Natural killer cell (primary cell): Measurements from ENCODE around the gene TCERG1. TPM values are rescaled to one million over a fixed set of nuclear protein-coding genes. Genes with fewer than 3 reads are reported as not detected.

Source experiments
- ATAC-seq, 3 donors: fragments of 150-1000 bp in 2 of 3; fragments of 200-7000 bp in 1 of 3; cut with Tn5 transposase; 1 replicate in 1 of 3; 2 replicates in 2 of 3; pipeline ENCODE4 v1.10.0; 2021; ENCODE audit warnings: mild to moderate bottlenecking in 2 of 3, moderate library complexity in 2 of 3
- DNase-seq, 2 donors: peaks; one replicate each; pipeline versions ENCODE4 v3.0.0 to v3.0.0-alpha.2; 2013 to 2021; ENCODE audit warnings: mixed read lengths in 1 of 2
- H3K27ac ChIP-seq: one replicate; pipeline ENCODE4 v1.5.1; 2013; ENCODE audit warnings: mild to moderate bottlenecking, low read length
- H3K27me3 ChIP-seq: one replicate; pipeline ENCODE4 v1.6.1; 2013; ENCODE audit warnings: low read length; ENCODE audit not compliant: control insufficient read depth, insufficient read depth
- H3K36me3 ChIP-seq: one replicate; pipeline ENCODE4 v1.6.1; 2013; ENCODE audit warnings: low read length; ENCODE audit not compliant: control insufficient read depth, insufficient read depth
- H3K4me1 ChIP-seq: one replicate; pipeline ENCODE4 v1.6.1; 2013; ENCODE audit warnings: low read length; ENCODE audit not compliant: control insufficient read depth, insufficient read depth
- H3K4me3 ChIP-seq: one replicate; pipeline ENCODE4 v1.5.1; 2013; ENCODE audit warnings: low read length
- H3K9me3 ChIP-seq: one replicate; pipeline ENCODE4 v1.6.1; 2013; ENCODE audit warnings: low read length; ENCODE audit not compliant: control insufficient read depth, insufficient read depth
- H3K27ac Mint-ChIP-seq, 2 donors: one replicate each; pipeline ENCODE4 v1.8.0; 2022; ENCODE audit warnings: mild to moderate bottlenecking in 2 of 2, mixed read lengths in 2 of 2, moderate library complexity in 1 of 2
- H3K27me3 Mint-ChIP-seq, 2 donors: one replicate each; pipeline ENCODE4 v1.8.0; 2022; ENCODE audit warnings: low read depth in 2 of 2, mixed read lengths in 2 of 2
- H3K36me3 Mint-ChIP-seq: one replicate; pipeline ENCODE4 v1.8.0; 2022; ENCODE audit warnings: mixed read lengths
- H3K4me1 Mint-ChIP-seq, 2 donors: one replicate each; pipeline ENCODE4 v1.8.0; 2022; ENCODE audit warnings: mixed read lengths in 2 of 2
- H3K4me3 Mint-ChIP-seq: one replicate; pipeline ENCODE4 v1.8.0; 2022; ENCODE audit warnings: mild to moderate bottlenecking, moderate library complexity, mixed read lengths
- H3K9me3 Mint-ChIP-seq, 2 donors: one replicate each; pipeline ENCODE4 v1.8.0; 2022; ENCODE audit warnings: mixed read lengths in 2 of 2
- CTCF ChIP-seq: fragments of 200-600 bp; IDR thresholded peaks from one replicate; pipeline ENCODE4 v1.8.0; 2022; ENCODE audit warnings: antibody characterized with exemption
- WGBS: methylation state at CpG from one replicate; pipeline ENCODE4 v1.1.7; 2013; ENCODE audit warnings: missing lambda C conversion rate; ENCODE audit not compliant: insufficient coverage; 5-methylcytosine and 5-hydroxymethylcytosine counted together
- intact Hi-C: fragments of 100-400 bp; cut with micrococcal nuclease; formaldehyde crosslinking; loops from one replicate; pipeline ENCODE4 v1.14.2; 2022
- total RNA-seq, 4 donors: library from RNA; stranded (reverse); fragments of 120-200 nt in 1 of 4; gene quantifications; one replicate each; pipeline versions ENCODE4 v1.2.3 to v1.2.4, GENCODE V29; 2013 to 2022

Gene TCERG1
- total RNA-seq, 3 donors from 2014 or later (not counting 1 experiment from before 2014, with no cell fraction given): 77.5 to 97.0 (median 96.1) TPM

- 79% methylated on average over 2 of the region's 2 CpGs for WGBS
- TF ChIP-seq CTCF: no peak
- ATAC-seq: no peak
These were observed 36.9 kb upstream of the TCERG1 start for GRCh38 chr5:146410272-146410671.

GRCh38 chr5:146419696-146420095 lies 27.4 kb upstream of the TCERG1 start:
- Mint-ChIP-seq H3K4me3 (no peak overlapping the region), H3K27ac (no peak overlapping the region), H3K27me3 (peaks cover 18 to 37% of the 10 kb centered on the region in 2 donors), H3K36me3 (no peaks in the 10 kb centered on the region), H3K9me3 (no peaks in the 10 kb centered on the region), H3K4me1 (no peaks in the 10 kb centered on the region)
- Histone ChIP-seq H3K9me3 (no peaks in the 10 kb centered on the region), H3K27ac (no peak overlapping the region), H3K36me3 (no peaks in the 10 kb centered on the region), H3K4me1 (no peaks in the 10 kb centered on the region), H3K27me3 (no peaks in the 10 kb centered on the region), H3K4me3 (no peak overlapping the region)
- no peak for DNase-seq
- intact Hi-C loops: no loop called here
- ATAC-seq: no peak
- no peak for TF ChIP-seq CTCF

More at GRCh38 chr5:146410272-146410671, 36.9 kb upstream of the TCERG1 start:
- Mint-ChIP-seq H3K36me3 (no peaks in the 10 kb centered on the region), H3K4me1 (no peaks in the 10 kb centered on the region), H3K9me3 (no peaks in the 10 kb centered on the region), H3K27ac (no peak overlapping the region), H3K4me3 (no peak overlapping the region), H3K27me3 (peaks cover 4 to 11% of the 10 kb centered on the region in 2 donors)
- DNase-seq: no peak
- no peaks in the 10 kb centered on the region for H3K4me1 ChIP-seq
- H3K36me3 ChIP-seq: no peaks in the 10 kb centered on the region
- intact Hi-C loops: no loop called here
- H3K4me3 ChIP-seq: no peak overlapping the region
- H3K9me3 ChIP-seq: no peaks in the 10 kb centered on the region
- H3K27ac ChIP-seq: no peak overlapping the region
- no peaks in the 10 kb centered on the region for H3K27me3 ChIP-seq

DNA sequence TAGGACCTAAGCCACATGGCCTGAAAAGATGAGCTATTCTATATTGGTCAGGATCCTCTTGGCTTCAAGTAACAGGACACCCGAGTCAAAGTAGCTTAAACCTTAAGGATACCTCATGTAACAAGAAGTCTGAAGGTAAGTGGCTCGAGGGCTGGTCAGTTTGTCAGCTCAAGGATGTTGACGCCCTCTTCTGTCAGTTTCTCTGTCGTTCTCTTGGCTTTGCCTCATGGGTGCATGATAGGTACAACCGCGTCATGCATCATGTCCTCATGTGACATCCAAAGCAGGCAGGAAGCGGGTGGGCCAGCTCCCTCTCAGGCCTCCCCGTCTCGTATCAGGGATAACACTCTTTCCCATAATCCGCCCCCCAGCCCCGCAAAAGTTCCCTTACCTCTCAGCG lies 22.1 kb upstream of the TCERG1 start:
- no peak for DNase-seq
- Histone ChIP-seq H3K4me1 (no peaks in the 10 kb centered on the region), H3K27me3 (no peaks in the 10 kb centered on the region), H3K36me3 (no peaks in the 10 kb centered on the region), H3K4me3 (no peak overlapping the region), H3K27ac (no peak overlapping the region), H3K9me3 (no peaks in the 10 kb centered on the region)
- H3K36me3 Mint-ChIP-seq: no peaks in the 10 kb centered on the region
- H3K4me1 Mint-ChIP-seq: peaks cover 5 to 7% of the 10 kb centered on the region in 2 donors
- no peak for TF ChIP-seq CTCF
- 83% methylated on average over 11 of the region's 12 CpGs for WGBS
- intact Hi-C loops: loop anchor here (5.0 kb wide), 1 partner anchor 762 kb away; no protein-coding TSS in a partner anchor
- H3K4me3 Mint-ChIP-seq: no peak overlapping the region
- no peak overlapping the region for H3K27ac Mint-ChIP-seq
- ATAC-seq: no peak
- H3K9me3 Mint-ChIP-seq: no peaks in the 10 kb centered on the region
- peaks cover 10 to 28% of the 10 kb centered on the region in 2 donors for H3K27me3 Mint-ChIP-seq

DNA sequence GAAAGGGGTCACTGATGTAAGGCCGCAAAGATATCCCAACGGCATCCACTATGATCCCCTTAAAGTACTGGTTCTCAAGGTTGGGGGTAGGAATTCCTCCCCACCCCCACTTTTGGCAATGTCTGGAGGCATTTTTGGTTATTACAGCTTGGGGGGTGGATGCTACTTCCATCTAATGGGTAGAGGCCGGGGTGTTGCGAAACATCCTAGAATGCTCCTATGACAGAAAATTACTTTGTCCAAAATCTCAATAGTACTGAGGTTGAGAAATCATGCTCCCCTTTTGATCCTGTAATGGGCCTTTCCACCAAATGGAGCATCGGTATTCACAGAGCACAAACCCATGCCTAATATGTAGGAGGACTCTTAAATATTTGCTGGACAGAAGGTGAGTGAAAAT lies 20.8 kb upstream of the TCERG1 start:
- H3K4me3 ChIP-seq: no peak overlapping the region
- H3K4me1 Mint-ChIP-seq: peaks cover 5 to 7% of the 10 kb centered on the region in 2 donors
- ATAC-seq (no peak), DNase-seq (no peak)
- intact Hi-C loops: loop anchor here (5.0 kb wide), 1 partner anchor 761 kb away; no protein-coding TSS in a partner anchor
- TF ChIP-seq CTCF: no peak
- 87% methylated on average over 3 of the region's 5 CpGs for WGBS
- no peaks in the 10 kb centered on the region for H3K36me3 Mint-ChIP-seq
- no peaks in the 10 kb centered on the region for H3K9me3 ChIP-seq
- no peaks in the 10 kb centered on the region for H3K9me3 Mint-ChIP-seq
- no peak overlapping the region for H3K27ac Mint-ChIP-seq
- H3K4me3 Mint-ChIP-seq: no peak overlapping the region
- H3K4me1 ChIP-seq: no peaks in the 10 kb centered on the region
- peaks cover 12 to 19% of the 10 kb centered on the region in 2 donors for H3K27me3 Mint-ChIP-seq
- H3K27me3 ChIP-seq: no peaks in the 10 kb centered on the region
- no peak overlapping the region for H3K27ac ChIP-seq
- no peaks in the 10 kb centered on the region for H3K36me3 ChIP-seq
